Endothelial cell of umbilical vein (primary cell): ENCODE data around the gene VPS52. TPM values are rescaled to one million over a fixed set of nuclear protein-coding genes. Genes with fewer than 3 reads are reported as not detected.

Source experiments
- BruUV-seq: library from RNA; stranded (reverse); fragments of 400-500 nt; replicated peaks from 2 replicates; lab custom pipeline; 2021; lab: Mats Ljungman, UMichigan
- CTCF ChIA-PET: fragments of 300-600, 350-600 bp; sonication (Branson Sonifier 250); formaldehyde crosslinking; loops from one replicate; lab custom pipeline; 2021; ENCODE audit warnings: antibody characterized with exemption, inconsistent platforms; lab: Charles Lee
- POLR2A ChIA-PET: fragments of 300-600, 350-600 bp; sonication (Branson Sonifier 250); formaldehyde crosslinking; loops from one replicate; lab custom pipeline; 2021; ENCODE audit warnings: antibody characterized with exemption, inconsistent platforms; lab: Charles Lee
- DNase-seq: peaks from one replicate; pipeline ENCODE4 v3.0.0-alpha.2; 2011; ENCODE audit warnings: low read depth, low spot score
- FAIRE-seq: peaks from 2 replicates; lab custom pipeline; 2011; peaks lifted over from hg19 to GRCh38; lab: Jason Lieb, UNC
- H2AFZ ChIP-seq: 2 replicates; pipeline ENCODE4 v1.6.0; 2012; ENCODE audit warnings: low read depth, low read length, control low read depth, inconsistent platforms
- H3K27ac ChIP-seq: 2 replicates; pipeline ENCODE4 v1.5.1; 2011; ENCODE audit warnings: low read depth, mild to moderate bottlenecking, control low read depth, low read length, moderate library complexity; ENCODE audit not compliant: insufficient read depth
- H3K27me3 ChIP-seq, 2 experiments: 2 replicates each; pipeline versions ENCODE4 v1.6.0 to v1.6.1; 2011; ENCODE audit warnings: low read length in 2 of 2, mixed read lengths in 1 of 2; ENCODE audit not compliant: control insufficient read depth in 2 of 2, insufficient read depth in 2 of 2
- H3K36me3 ChIP-seq, 2 experiments: 2 replicates in 1 of 2; 3 replicates in 1 of 2; pipeline ENCODE4 v1.5.1; 2011; ENCODE audit warnings: low read length in 2 of 2, mild to moderate bottlenecking in 1 of 2, moderate library complexity in 1 of 2; ENCODE audit not compliant: control insufficient read depth in 2 of 2, insufficient read depth in 2 of 2; ENCODE audit errors: extremely low read depth in 1 of 2
- H3K4me1 ChIP-seq: 3 replicates; pipeline ENCODE4 v1.5.1; 2011; ENCODE audit warnings: mild to moderate bottlenecking, low read length; ENCODE audit not compliant: control insufficient read depth, insufficient read depth; ENCODE audit errors: extremely low read depth
- H3K4me2 ChIP-seq: 2 replicates; pipeline ENCODE4 v1.6.1; 2011; ENCODE audit warnings: low read length, control low read depth, mixed read lengths; ENCODE audit not compliant: insufficient read depth
- H3K4me3 ChIP-seq, 3 experiments: fragments of 200-600 bp in 1 of 3; sonication (generic), shearing (Covaris generic) in 1 of 3; replicated peaks in 1 of 3; 2 replicates each; pipeline ENCODE4 v1.5.1; 2011 to 2016; ENCODE audit warnings: control low read depth in 3 of 3, low read length in 3 of 3, mild to moderate bottlenecking in 2 of 3, inconsistent platforms in 1 of 3, low read depth in 1 of 3, moderate library complexity in 1 of 3; ENCODE audit not compliant: insufficient read depth in 1 of 3
- H3K79me2 ChIP-seq: 2 replicates; pipeline ENCODE4 v1.6.0; 2012; ENCODE audit warnings: low read length, inconsistent platforms; ENCODE audit not compliant: control insufficient read depth, insufficient read depth
- H3K9ac ChIP-seq: replicated peaks from 2 replicates; pipeline ENCODE3; 2011; ENCODE audit warnings: low read length, control low read depth; ENCODE audit not compliant: insufficient read depth; ENCODE audit errors: extremely low read depth
- H3K9me1 ChIP-seq: replicated peaks from 3 replicates; pipeline ENCODE4 v1.6.0; 2011; ENCODE audit warnings: mild to moderate bottlenecking, low read length; ENCODE audit not compliant: control insufficient read depth, insufficient read depth; ENCODE audit errors: extremely low read depth
- H3K9me3 ChIP-seq: replicated peaks from 2 replicates; pipeline ENCODE4 v1.5.1; 2012; ENCODE audit warnings: low read length, inconsistent platforms; ENCODE audit not compliant: control insufficient read depth, insufficient read depth
- H4K20me1 ChIP-seq: replicated peaks from 2 replicates; pipeline ENCODE3; 2011; ENCODE audit warnings: mild to moderate bottlenecking, low read length; ENCODE audit not compliant: control insufficient read depth, insufficient read depth; ENCODE audit errors: extremely low read depth
- EZH2 ChIP-seq: IDR thresholded peaks from 2 replicates; pipeline ENCODE4 v1.6.1; 2012; ENCODE audit warnings: borderline replicate concordance, low read depth, mild to moderate bottlenecking, moderate library complexity, low read length, inconsistent platforms; ENCODE audit not compliant: severe bottlenecking
- POLR2AphosphoS5 ChIP-seq: IDR thresholded peaks from 2 replicates; pipeline ENCODE4 v1.6.1; 2012; ENCODE audit warnings: low read depth, mild to moderate bottlenecking, control low read depth, low read length, moderate library complexity; ENCODE audit not compliant: insufficient read depth
- dilution Hi-C: fragments of 300-500 bp; cut with MboI; formaldehyde crosslinking; loops from one replicate; pipeline ENCODE4 v1.15.0; 2019; ENCODE audit warnings: low sequenced_read_pairs; ENCODE audit not compliant: extremely low pct_ligation_motif_present
- intact Hi-C: fragments of 100-400 bp; cut with micrococcal nuclease; formaldehyde crosslinking; loops from one replicate; pipeline ENCODE4 v1.10.0; 2022
- polyA plus RNA-seq, 4 experiments: library from polyadenylated mRNA; depleted of rRNA in 3 of 4; stranded (reverse) in 3 of 4; unstranded in 1 of 4; fragments of >200 nt; gene quantifications; 2 replicates each; pipeline versions ENCODE4 v1.2.1 to v1.2.3, GENCODE V29; 2011 to 2012; ENCODE audit warnings: missing spikeins in 1 of 4
- total RNA-seq: library from RNA; stranded (reverse); gene quantifications from 2 replicates; pipeline ENCODE4 v1.2.3, GENCODE V29; 2021
- TF ChIP-seq, protein P1 (sequence below), 2 donors: IDR thresholded peaks; 1 replicate in 1 of 2; 2 replicates in 1 of 2; pipeline ENCODE4 v1.5.1; 2011; ENCODE audit warnings: low read length in 2 of 2, mild to moderate bottlenecking in 2 of 2, moderate library complexity in 2 of 2, control low read depth in 1 of 2, inconsistent platforms in 1 of 2, low read depth in 1 of 2; ENCODE audit not compliant: insufficient read depth in 1 of 2; ENCODE audit errors: extremely low read depth in 1 of 2

The VPS52 gene
- total and polyA plus RNA-seq, 2 donors (not counting 3 experiments of a cell fraction or from before 2014, with no cell fraction given), result 49.2 to 112 TPM

DNA sequence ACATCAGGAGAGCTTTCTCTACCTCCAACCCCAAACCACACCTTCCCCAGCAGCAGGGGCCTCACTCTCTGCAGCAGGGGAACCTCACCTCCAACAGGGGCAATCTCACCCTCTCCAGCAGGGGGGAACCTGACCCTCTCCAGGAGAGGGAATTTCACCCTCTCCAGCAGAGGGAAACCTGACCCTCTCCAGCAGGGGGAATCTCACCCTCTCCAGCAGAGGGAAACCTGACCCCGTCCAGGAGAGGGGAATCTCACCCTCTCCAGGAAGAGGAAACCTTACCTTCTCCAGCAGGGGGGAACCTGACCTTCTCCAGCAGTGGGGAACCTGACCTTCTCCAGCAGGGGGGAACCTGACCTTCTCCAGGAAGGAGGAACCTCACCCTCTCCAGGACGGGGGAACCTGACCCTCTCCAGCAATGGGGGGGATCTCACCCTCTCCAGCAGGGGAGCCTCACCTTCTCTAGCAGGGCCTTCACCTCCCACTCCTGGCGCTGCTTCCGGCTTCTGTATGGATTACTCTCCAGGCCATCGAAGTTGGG lies 8.4 kb upstream of the VPS52 start:
- Histone ChIP-seq H3K79me2 (peaks cover 8% of the 10 kb centered on the region), H3K9me3 (no peaks in the 10 kb centered on the region), H3K9ac (no peak overlapping the region), H3K9me1 (no peaks in the 10 kb centered on the region), H2AFZ (no peak overlapping the region), H4K20me1 (no peaks in the 10 kb centered on the region), H3K4me3 (no peak overlapping the region), H3K36me3 (peaks cover 0 to 33% of the 10 kb centered on the region in 2 experiments), H3K27me3 (no peaks in the 10 kb centered on the region), H3K27ac (no peak overlapping the region), H3K4me2 (no peak overlapping the region), H3K4me1 (peaks cover 17% of the 10 kb centered on the region)
- FAIRE-seq, result peak; percentile 24
- no TSS peak for BruUV-seq
- intact Hi-C loops (loop anchor here (1.0 kb wide), 3 partner anchors 19 to 127 kb away; no protein-coding TSS in a partner anchor), dilution Hi-C loops (no loop called here)
- POLR2A ChIA-PET, result no interaction called here
- peak; percentile 64 for DNase-seq
- CTCF ChIA-PET, result interaction anchor here (1.0 to 4.0 kb wide), 3 partner anchors 9 to 19 kb away, joined by 4 to 39 read pairs (median 7); partner anchors contain the start of genes PFDN6, RGL2 and WDR46
- TF ChIP-seq EZH2 (no peak), POLR2AphosphoS5 (peak; percentile 12)
- TF ChIP-seq, protein P1, sequence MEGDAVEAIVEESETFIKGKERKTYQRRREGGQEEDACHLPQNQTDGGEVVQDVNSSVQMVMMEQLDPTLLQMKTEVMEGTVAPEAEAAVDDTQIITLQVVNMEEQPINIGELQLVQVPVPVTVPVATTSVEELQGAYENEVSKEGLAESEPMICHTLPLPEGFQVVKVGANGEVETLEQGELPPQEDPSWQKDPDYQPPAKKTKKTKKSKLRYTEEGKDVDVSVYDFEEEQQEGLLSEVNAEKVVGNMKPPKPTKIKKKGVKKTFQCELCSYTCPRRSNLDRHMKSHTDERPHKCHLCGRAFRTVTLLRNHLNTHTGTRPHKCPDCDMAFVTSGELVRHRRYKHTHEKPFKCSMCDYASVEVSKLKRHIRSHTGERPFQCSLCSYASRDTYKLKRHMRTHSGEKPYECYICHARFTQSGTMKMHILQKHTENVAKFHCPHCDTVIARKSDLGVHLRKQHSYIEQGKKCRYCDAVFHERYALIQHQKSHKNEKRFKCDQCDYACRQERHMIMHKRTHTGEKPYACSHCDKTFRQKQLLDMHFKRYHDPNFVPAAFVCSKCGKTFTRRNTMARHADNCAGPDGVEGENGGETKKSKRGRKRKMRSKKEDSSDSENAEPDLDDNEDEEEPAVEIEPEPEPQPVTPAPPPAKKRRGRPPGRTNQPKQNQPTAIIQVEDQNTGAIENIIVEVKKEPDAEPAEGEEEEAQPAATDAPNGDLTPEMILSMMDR (IDR thresholded peaks at IDR 0.05; ENCODE audit: extremely low read depth in 1 of 2, insufficient read depth in 1 of 2, low read depth in 1 of 2, low read length in 2 of 2), result peak; percentile 79 to 90

DNA sequence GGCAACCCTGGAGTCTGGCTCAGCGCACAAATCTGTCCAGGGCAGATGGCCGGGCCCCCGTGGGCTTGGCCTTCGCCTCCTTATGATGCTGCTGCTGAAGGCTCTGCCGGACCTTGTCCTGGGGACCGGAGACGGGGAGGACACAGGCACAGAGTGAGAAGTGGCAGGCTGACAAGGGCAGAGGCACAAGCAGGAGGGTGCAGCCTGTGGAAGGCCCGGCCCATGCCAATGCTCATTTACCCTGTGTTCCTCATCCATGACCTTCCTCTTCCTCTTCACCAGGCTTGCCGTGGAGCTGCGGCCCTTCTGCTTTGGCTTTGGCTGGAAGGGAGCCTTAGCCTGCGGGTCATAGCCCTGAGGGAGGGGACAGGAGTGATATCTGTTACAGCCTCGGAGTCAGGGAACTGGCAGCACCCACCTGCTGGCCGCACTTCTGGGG lies 7.6 kb upstream of the VPS52 start:
- peaks cover 25% of the 10 kb centered on the region for H3K4me1 ChIP-seq
- no peaks in the 10 kb centered on the region for H4K20me1 ChIP-seq
- TSS peak; percentile 11 for BruUV-seq
- dilution Hi-C loops (no loop called here), intact Hi-C loops (no loop called here)
- DNase-seq, result no peak
- H3K36me3 ChIP-seq, result peaks cover 3 to 36% of the 10 kb centered on the region in 2 experiments
- FAIRE-seq, result no peak
- no peak for TF ChIP-seq POLR2AphosphoS5
- no peak overlapping the region for H3K4me3 ChIP-seq
- no peak overlapping the region for H3K4me2 ChIP-seq
- no peak overlapping the region for H3K9ac ChIP-seq
- no peak overlapping the region for H2AFZ ChIP-seq
- ChIA-PET POLR2A (interaction anchor here (2.3 kb wide), 1 partner anchor 20 kb away, joined by 8 read pairs; no protein-coding TSS in a partner anchor), CTCF (interaction anchor here (1.0 to 4.0 kb wide), 4 partner anchors 10 to 146 kb away, joined by 3 to 39 read pairs (median 6); partner anchors contain the start of genes PFDN6, RGL2 and WDR46)
- peaks cover 16% of the 10 kb centered on the region for H3K79me2 ChIP-seq
- H3K9me1 ChIP-seq, result no peaks in the 10 kb centered on the region
- H3K27ac ChIP-seq, result no peak overlapping the region
- no peaks in the 10 kb centered on the region for H3K27me3 ChIP-seq
- no peaks in the 10 kb centered on the region for H3K9me3 ChIP-seq
